HepG2 (cell line): ENCODE results near the gene ISG20L2. TPM values are rescaled to one million over a fixed set of nuclear protein-coding genes. Genes with fewer than 3 reads are reported as not detected.

Experiments
- ARNT2 ChIP-seq: sonication (generic); formaldehyde crosslinking; IDR thresholded peaks from 2 replicates; pipeline ENCODE4 v1.8.0; 2022; ENCODE audit warnings: mild to moderate bottlenecking, low read depth, missing genetic modification reagents, moderate library complexity
- DMAP1 ChIP-seq: IDR thresholded peaks from 2 replicates; pipeline ENCODE4 v1.6.1; 2016
- DNMT3B ChIP-seq: conservative IDR thresholded peaks from 2 replicates; pipeline ENCODE4 v1.6.1; 2016; ENCODE audit warnings: missing biosample characterization, control low read depth
- FOXK1 ChIP-seq: sonication (generic); formaldehyde crosslinking; IDR thresholded peaks from 2 replicates; pipeline ENCODE4 v1.4.0; 2020; ENCODE audit warnings: low read depth, missing genetic modification reagents, borderline replicate concordance
- FOXK2 ChIP-seq: fragments of 450-650 bp; IDR thresholded peaks from 2 replicates; pipeline ENCODE4 v1.6.1; 2016
- GMEB1 ChIP-seq: sonication (generic); formaldehyde crosslinking; IDR thresholded peaks from 2 replicates; pipeline ENCODE4 v1.5.1; 2020; ENCODE audit warnings: missing genetic modification reagents, mild to moderate bottlenecking, borderline replicate concordance
- HNRNPK ChIP-seq: fragments of 200-400 bp; formaldehyde crosslinking; IDR thresholded peaks from 2 replicates; pipeline ENCODE4 v1.6.1; 2018; ENCODE audit warnings: low read length, low read depth, moderate library complexity, mild to moderate bottlenecking; ENCODE audit not compliant: poor library complexity, severe bottlenecking
- MEF2D ChIP-seq: sonication (generic); formaldehyde crosslinking; IDR thresholded peaks from 2 replicates; pipeline ENCODE4 v1.5.1; 2020; ENCODE audit warnings: mild to moderate bottlenecking, missing genetic modification reagents
- NFAT5 ChIP-seq: sonication (generic); formaldehyde crosslinking; IDR thresholded peaks from 2 replicates; pipeline ENCODE4 v1.4.0; 2020; ENCODE audit warnings: missing genetic modification reagents
- PTBP1 ChIP-seq: fragments of 200-400 bp; formaldehyde crosslinking; IDR thresholded peaks from 2 replicates; pipeline ENCODE4 v1.6.1; 2018; ENCODE audit warnings: low read length, low read depth; ENCODE audit not compliant: poor library complexity, severe bottlenecking
- RFX5 ChIP-seq: IDR thresholded peaks from 2 replicates; pipeline ENCODE4 v1.6.1; 2011; ENCODE audit warnings: low read depth, low read length, improper control_type of control experiment
- WIZ ChIP-seq: sonication (generic); formaldehyde crosslinking; IDR thresholded peaks from 2 replicates; pipeline ENCODE4 v1.5.1; 2020; ENCODE audit warnings: mild to moderate bottlenecking, missing genetic modification reagents
- ZKSCAN5 ChIP-seq: sonication (generic); formaldehyde crosslinking; IDR thresholded peaks from 2 replicates; pipeline ENCODE4 v1.5.1; 2020; ENCODE audit warnings: mild to moderate bottlenecking, missing genetic modification reagents
- ZNF12 ChIP-seq: sonication (generic); formaldehyde crosslinking; IDR thresholded peaks from 2 replicates; pipeline ENCODE4 v1.5.0; 2020; ENCODE audit warnings: missing genetic modification reagents
- ZNF253 ChIP-seq: sonication (generic); formaldehyde crosslinking; IDR thresholded peaks from 2 replicates; pipeline ENCODE4 v1.8.0; 2022; ENCODE audit warnings: mild to moderate bottlenecking, missing genetic modification reagents, borderline replicate concordance
- ZNF276 ChIP-seq: sonication (generic); formaldehyde crosslinking; IDR thresholded peaks from 2 replicates; pipeline ENCODE4 v1.4.0; 2020; ENCODE audit warnings: mild to moderate bottlenecking, low read depth, missing genetic modification reagents
- ZNF362 ChIP-seq: sonication (generic); formaldehyde crosslinking; IDR thresholded peaks from 2 replicates; pipeline ENCODE4 v1.4.0; 2020; ENCODE audit warnings: missing genetic modification reagents, mild to moderate bottlenecking, borderline replicate concordance
- ZNF383 ChIP-seq: sonication (generic); formaldehyde crosslinking; IDR thresholded peaks from 2 replicates; pipeline ENCODE4 v1.4.0; 2020; ENCODE audit warnings: missing genetic modification reagents, mild to moderate bottlenecking, borderline replicate concordance
- ZNF580 ChIP-seq: IDR thresholded peaks from 2 replicates; pipeline ENCODE4 v1.6.1; 2016; ENCODE audit warnings: low read depth, borderline replicate concordance
- polyA plus RNA-seq, 8 experiments: library from polyadenylated mRNA; depleted of rRNA in 3 of 8; stranded (reverse) in 7 of 8; unstranded in 1 of 8; fragments of >200 nt; fragmentation: Illumina TruSeq in 4 of 8; extraction: Trizol in 4 of 8; gene quantifications; 2 replicates each; pipeline versions ENCODE4 v1.2.1 to v1.2.3, GENCODE V29; 2011 to 2016; ENCODE audit warnings: low read depth in 4 of 8, missing spikeins in 1 of 8, mixed read lengths in 1 of 8; ENCODE audit not compliant: insufficient read depth in 1 of 8
- total RNA-seq, 5 experiments: library from RNA; depleted of rRNA; stranded (reverse); fragments of >200 nt; fragmentation: Illumina TruSeq; extraction: Trizol; gene quantifications; 2 replicates each; pipeline ENCODE4 v1.2.3, GENCODE V29; 2016; ENCODE audit warnings: low read depth in 1 of 5

The ISG20L2 gene
- total and polyA plus RNA-seq, 2 of the 13 experiments (the other 11 are each of a cell fraction or from before 2014, with no cell fraction given), result 19.8 to 21.3 TPM

GRCh38 chr1:156728599-156729462, at the start of gene ISG20L2 (continued):
- TF ChIP-seq NFAT5, result peak; percentile 81; the same call in 1 of the 2 replicates
- no peak for TF ChIP-seq MEF2D
- TF ChIP-seq ZNF580 (CRISPR knock-in tag), result no peak
- no peak; the same call in 1 of the 2 replicates for TF ChIP-seq ARNT2 (CRISPR knock-in tag)
- no peak for TF ChIP-seq DNMT3B
- no peak for TF ChIP-seq ZNF253 (CRISPR knock-in tag)
- no peak for TF ChIP-seq HNRNPK
- no peak for TF ChIP-seq ZKSCAN5 (CRISPR knock-in tag)
- no peak for TF ChIP-seq ZNF12
- TF ChIP-seq FOXK2, result no peak
- peak; percentile 64; the same call in 1 of the 2 replicates for TF ChIP-seq DMAP1
- TF ChIP-seq PTBP1, result no peak
- no peak for TF ChIP-seq WIZ (CRISPR knock-in tag)
- peak; percentile 72; the same call in 1 of the 2 replicates for TF ChIP-seq FOXK1 (CRISPR knock-in tag)
- no peak for TF ChIP-seq ZNF383 (CRISPR knock-in tag)
- TF ChIP-seq RFX5, result no peak
- TF ChIP-seq ZNF362, result no peak
- TF ChIP-seq ZNF276 (CRISPR knock-in tag), result no peak
- peak; percentile 96 for TF ChIP-seq GMEB1 (CRISPR knock-in tag)
